MG63 (cell line): ENCODE measurements around the gene POLR2E. TPM values are rescaled to one million over a fixed set of nuclear protein-coding genes. Genes with fewer than 3 reads are reported as not detected.
A peak's percentile ranks its signal among the peaks of the same experiment; 100 is the strongest.

Source experiments
- DNase-seq: peaks from one replicate; pipeline ENCODE4 v3.0.0-alpha.2; 2020
- H3K27me3 ChIP-seq: fragments of 250-450 bp; sonication (Bioruptor Pico); 2 replicates; pipeline ENCODE4 v1.5.1; 2020; ENCODE audit warnings: mild to moderate bottlenecking, moderate library complexity
- H3K36me3 ChIP-seq: fragments of 250-450 bp; sonication (Bioruptor Pico); 2 replicates; pipeline ENCODE4 v1.5.1; 2020; ENCODE audit warnings: mild to moderate bottlenecking, moderate library complexity
- H3K4me3 ChIP-seq: fragments of 250-450 bp; sonication (Bioruptor Pico); 2 replicates; pipeline ENCODE4 v1.5.1; 2020; ENCODE audit warnings: mild to moderate bottlenecking, moderate library complexity
- H3K9me3 ChIP-seq: fragments of 250-450 bp; sonication (Bioruptor Pico); 2 replicates; pipeline ENCODE4 v1.5.1; 2020; ENCODE audit warnings: mild to moderate bottlenecking, moderate library complexity
- total RNA-seq: library from RNA; depleted of rRNA; stranded (reverse); fragments of >200 nt; shearing (Covaris generic); gene quantifications from 2 replicates; pipeline ENCODE4 v1.2.3, GENCODE V29; 2014; ENCODE audit warnings: low replicate concordance

Gene POLR2E
- total RNA-seq, 1 experiment from 2014 or later, result 157 TPM

- H3K9me3 ChIP-seq, result no peaks in the 10 kb centered on the region
- no peaks in the 10 kb centered on the region for H3K27me3 ChIP-seq
- no peak within 1 kb of the TSS for H3K4me3 ChIP-seq
- DNase-seq, result no peak
- no peaks in the 10 kb centered on the region for H3K36me3 ChIP-seq
Measured at GRCh38 chr19:1066748-1067340, 28.3 kb downstream of the POLR2E start, which contains the start of gene ARHGAP45. Gene ARHGAP45 (plus strand): TSS chr19:1067167. CDS start chr19:1067406, 239 bp downstream.

- Histone ChIP-seq H3K36me3 (no peaks in the 10 kb centered on the region), H3K27me3 (no peaks in the 10 kb centered on the region), H3K9me3 (no peaks in the 10 kb centered on the region), H3K4me3 (no peak overlapping the region)
- DNase-seq, result no peak
Measured at GRCh38 chr19:1066251-1066747, 28.9 kb downstream of the POLR2E start.

- no peaks in the 10 kb centered on the region for H3K9me3 ChIP-seq
- no peak for DNase-seq
- H3K27me3 ChIP-seq, result no peaks in the 10 kb centered on the region
- no peaks in the 10 kb centered on the region for H3K36me3 ChIP-seq
- no peak overlapping the region for H3K4me3 ChIP-seq
Measured at GRCh38 chr19:1065606-1066109, 29.5 kb downstream of the POLR2E start.

- H3K36me3 ChIP-seq, result no peaks in the 10 kb centered on the region
- H3K9me3 ChIP-seq, result no peaks in the 10 kb centered on the region
- no peak overlapping the region for H3K4me3 ChIP-seq
- H3K27me3 ChIP-seq, result no peaks in the 10 kb centered on the region
- DNase-seq, result peak; percentile 66
Measured at GRCh38 chr19:1064661-1065605, 30.2 kb downstream of the POLR2E start.

- no peak overlapping the region for H3K4me3 ChIP-seq
- H3K36me3 ChIP-seq, result no peaks in the 10 kb centered on the region
- DNase-seq, result no peak
- no peaks in the 10 kb centered on the region for H3K9me3 ChIP-seq
- no peaks in the 10 kb centered on the region for H3K27me3 ChIP-seq
Measured at GRCh38 chr19:1063909-1064660, 31.1 kb downstream of the POLR2E start.

- Histone ChIP-seq H3K27me3 (no peaks in the 10 kb centered on the region), H3K9me3 (no peaks in the 10 kb centered on the region), H3K4me3 (no peak overlapping the region), H3K36me3 (no peaks in the 10 kb centered on the region)
- peak; percentile 20 for DNase-seq
Measured at GRCh38 chr19:1063030-1063908, 31.9 kb downstream of the POLR2E start.

GRCh38 chr19:1062387-1063029 lies 32.7 kb downstream of the POLR2E start:
- Histone ChIP-seq H3K4me3 (no peak overlapping the region), H3K36me3 (no peaks in the 10 kb centered on the region), H3K9me3 (no peaks in the 10 kb centered on the region), H3K27me3 (no peaks in the 10 kb centered on the region)
- no peak for DNase-seq

- DNase-seq, result no peak
- Histone ChIP-seq H3K4me3 (no peak overlapping the region), H3K27me3 (no peaks in the 10 kb centered on the region), H3K9me3 (no peaks in the 10 kb centered on the region), H3K36me3 (no peaks in the 10 kb centered on the region)
Measured at GRCh38 chr19:1061987-1062386, 33.2 kb downstream of the POLR2E start.

GRCh38 chr19:1060689-1061088 lies 34.5 kb downstream of the POLR2E start:
- no peak overlapping the region for H3K4me3 ChIP-seq
- no peaks in the 10 kb centered on the region for H3K9me3 ChIP-seq
- no peaks in the 10 kb centered on the region for H3K27me3 ChIP-seq
- H3K36me3 ChIP-seq, result no peaks in the 10 kb centered on the region
- DNase-seq, result no peak

GRCh38 chr19:1058112-1058511 lies 37.1 kb downstream of the POLR2E start:
- DNase-seq, result no peak
- no peaks in the 10 kb centered on the region for H3K27me3 ChIP-seq
- no peak overlapping the region for H3K4me3 ChIP-seq
- no peaks in the 10 kb centered on the region for H3K36me3 ChIP-seq
- H3K9me3 ChIP-seq, result no peaks in the 10 kb centered on the region

GRCh38 chr19:1057176-1057855 lies 37.9 kb downstream of the POLR2E start:
- DNase-seq, result peak; percentile 42
- Histone ChIP-seq H3K9me3 (no peaks in the 10 kb centered on the region), H3K36me3 (no peaks in the 10 kb centered on the region), H3K4me3 (no peak overlapping the region), H3K27me3 (no peaks in the 10 kb centered on the region)

- Histone ChIP-seq H3K9me3 (no peaks in the 10 kb centered on the region), H3K4me3 (no peak overlapping the region), H3K36me3 (no peaks in the 10 kb centered on the region), H3K27me3 (no peaks in the 10 kb centered on the region)
- DNase-seq, result no peak
Measured at GRCh38 chr19:1055886-1056620, 39.1 kb downstream of the POLR2E start.

- DNase-seq, result no peak
Measured at GRCh38 chr19:1055028-1055425, 40.1 kb downstream of the POLR2E start.

More at GRCh38 chr19:1055028-1055425, 40.1 kb downstream of the POLR2E start:
- H3K4me3 ChIP-seq, result no peak overlapping the region
- H3K36me3 ChIP-seq, result no peaks in the 10 kb centered on the region
- H3K9me3 ChIP-seq, result no peaks in the 10 kb centered on the region
- H3K27me3 ChIP-seq, result no peaks in the 10 kb centered on the region
